B cell (primary cell): ENCODE measurements around the gene PREP. TPM values are rescaled to one million over a fixed set of nuclear protein-coding genes. Genes with fewer than 3 reads are reported as not detected.

Experiments
- ATAC-seq: fragments of 200-7000 bp; cut with Tn5 transposase; one replicate; pipeline ENCODE4 v1.10.0; 2021; ENCODE audit warnings: low read depth, mild to moderate bottlenecking, moderate number of reproducible peaks, moderate library complexity
- CTCF ChIA-PET: fragments of 350-600 bp; sonication (Branson Sonifier 250); formaldehyde crosslinking; loops from one replicate; lab custom pipeline; 2021; ENCODE audit warnings: antibody characterized with exemption, inconsistent platforms; lab: Charles Lee
- POLR2A ChIA-PET: fragments of 350-600 bp; sonication (Branson Sonifier 250); formaldehyde crosslinking; loops from one replicate; lab custom pipeline; 2021; ENCODE audit warnings: antibody characterized with exemption; lab: Charles Lee
- DNase-seq: peaks from one replicate; pipeline ENCODE4 v3.0.0; 2013
- H2AFZ ChIP-seq: 2 replicates; pipeline ENCODE4 v1.6.1; 2012; ENCODE audit warnings: mild to moderate bottlenecking, low read depth, low read length; ENCODE audit not compliant: insufficient read depth, poor library complexity, severe bottlenecking
- H3K27ac ChIP-seq, 2 donors: 1 replicate in 1 of 2; 2 replicates in 1 of 2; pipeline ENCODE4 v1.5.1; 2012 to 2013; ENCODE audit warnings: low read length in 2 of 2, mild to moderate bottlenecking in 2 of 2, moderate library complexity in 1 of 2
- H3K27me3 ChIP-seq, 4 experiments: fragments of 200-600 bp in 1 of 4; sonication (generic) in 1 of 4; replicated peaks in 1 of 4; 1 replicate in 2 of 4; 2 replicates in 2 of 4; pipeline versions ENCODE4 v1.6.1 to v1.7.0; 2013 to 2016; ENCODE audit warnings: low read length in 3 of 4, mild to moderate bottlenecking in 2 of 4, mixed read lengths in 1 of 4, moderate library complexity in 1 of 4; ENCODE audit not compliant: insufficient read depth in 4 of 4, control insufficient read depth in 3 of 4; ENCODE audit errors: control extremely low read depth in 1 of 4
- H3K36me3 ChIP-seq, 2 experiments: replicated peaks in 1 of 2; 1 replicate in 1 of 2; 2 replicates in 1 of 2; pipeline versions ENCODE4 v1.6.1 to v1.7.1; 2013; ENCODE audit warnings: low read length in 1 of 2; ENCODE audit not compliant: insufficient read depth in 2 of 2, control insufficient read depth in 1 of 2; ENCODE audit errors: control extremely low read depth in 1 of 2, extremely low read depth in 1 of 2
- H3K4me1 ChIP-seq, 2 donors: fragments of 200-600 bp in 1 of 2; sonication (generic) in 1 of 2; 1 replicate in 1 of 2; 2 replicates in 1 of 2; pipeline versions ENCODE4 v1.5.1 to v1.6.1; 2013 to 2017; ENCODE audit warnings: low read length in 2 of 2; ENCODE audit not compliant: control insufficient read depth in 2 of 2, insufficient read depth in 2 of 2
- H3K4me2 ChIP-seq: replicated peaks from 2 replicates; pipeline ENCODE3; 2012; ENCODE audit warnings: mild to moderate bottlenecking, low read depth, low read length; ENCODE audit not compliant: poor library complexity, severe bottlenecking
- H3K4me3 ChIP-seq, 5 experiments: fragments of 200-600 bp in 1 of 5; sonication (generic) in 1 of 5; 1 replicate in 3 of 5; 2 replicates in 2 of 5; pipeline versions ENCODE4 v1.5.1 to v1.7.0; 2011 to 2016; ENCODE audit warnings: low read length in 4 of 5, mild to moderate bottlenecking in 4 of 5, low read depth in 2 of 5, control low read depth in 1 of 5, moderate library complexity in 1 of 5; ENCODE audit not compliant: insufficient read depth in 1 of 5; ENCODE audit errors: control extremely low read depth in 1 of 5, extremely low read depth in 1 of 5
- H3K79me2 ChIP-seq: fragments of 200-600 bp; sonication (generic); one replicate; pipeline ENCODE4 v1.6.0; 2016; ENCODE audit warnings: low read length; ENCODE audit not compliant: control insufficient read depth, insufficient read depth
- H3K9ac ChIP-seq: fragments of 200-600 bp; sonication (generic); 2 replicates; pipeline ENCODE4 v1.6.1; 2017; ENCODE audit warnings: mild to moderate bottlenecking, low read length, moderate library complexity
- H3K9me3 ChIP-seq, 3 donors: one replicate each; pipeline versions ENCODE4 v1.6.1 to v1.7.1; 2013; ENCODE audit warnings: low read length in 2 of 3; ENCODE audit not compliant: control insufficient read depth in 2 of 3, insufficient read depth in 1 of 3; ENCODE audit errors: control extremely low read depth in 1 of 3
- H4K20me1 ChIP-seq: 2 replicates; pipeline ENCODE4 v1.6.0; 2012; ENCODE audit warnings: mild to moderate bottlenecking, low read length; ENCODE audit not compliant: insufficient read depth, control insufficient read depth, poor library complexity, severe bottlenecking
- H3K27ac Mint-ChIP-seq: one replicate; pipeline ENCODE4 v1.8.0; 2021; ENCODE audit warnings: mixed read lengths
- H3K27me3 Mint-ChIP-seq: one replicate; pipeline ENCODE4 v1.8.0; 2021; ENCODE audit warnings: mixed read lengths
- H3K4me1 Mint-ChIP-seq: one replicate; pipeline ENCODE4 v1.8.0; 2021; ENCODE audit warnings: mixed read lengths
- H3K4me3 Mint-ChIP-seq: one replicate; pipeline ENCODE4 v1.8.0; 2021; ENCODE audit warnings: mixed read lengths
- H3K9me3 Mint-ChIP-seq: one replicate; pipeline ENCODE4 v1.8.0; 2022; ENCODE audit warnings: mixed read lengths; ENCODE audit not compliant: insufficient read depth
- EZH2 ChIP-seq: IDR thresholded peaks from 2 replicates; pipeline ENCODE4 v1.6.1; 2012; ENCODE audit warnings: borderline replicate concordance, low read depth, mild to moderate bottlenecking, moderate library complexity, low read length; ENCODE audit not compliant: insufficient read depth, poor library complexity, severe bottlenecking
- WGBS: methylation state at CpG from one replicate; pipeline ENCODE4 v1.1.5; 2013; ENCODE audit warnings: missing lambda C conversion rate; ENCODE audit not compliant: insufficient coverage; 5-methylcytosine and 5-hydroxymethylcytosine counted together
- intact Hi-C: fragments of 100-400 bp; cut with micrococcal nuclease; formaldehyde crosslinking; loops from one replicate; pipeline ENCODE4 v1.10.0; 2022
- polyA plus RNA-seq: library from polyadenylated mRNA; depleted of rRNA; stranded (reverse); fragments of >200 nt; gene quantifications from 2 replicates; pipeline ENCODE4 v1.2.3, GENCODE V29; 2012
- total RNA-seq, 2 donors: library from RNA; stranded (reverse); fragments of 120-200 nt in 1 of 2; gene quantifications; 1 replicate in 1 of 2; 2 replicates in 1 of 2; pipeline versions ENCODE4 v1.2.3 to v1.2.4, GENCODE V29; 2013 to 2022
- TF ChIP-seq, protein P1 (sequence below): fragments of 200-600 bp; IDR thresholded peaks from one replicate; pipeline ENCODE4 v1.8.0; 2022; ENCODE audit warnings: antibody characterized with exemption, mild to moderate bottlenecking

The PREP gene
- total and polyA plus RNA-seq, 2 donors (not counting 1 experiment from before 2014, with no cell fraction given), result 12.2 to 27.0 TPM

GRCh38 chr6:105313211-105313610 is 89.7 kb downstream of the PREP start:
- CTCF ChIA-PET, result no interaction called here
- no peaks in the 10 kb centered on the region for H3K27me3 Mint-ChIP-seq
- no CpG with 5 or more reads among the region's 4 CpGs for WGBS
- no peaks in the 10 kb centered on the region for H3K27me3 ChIP-seq
- H3K4me1 Mint-ChIP-seq, result no peaks in the 10 kb centered on the region
- H3K9me3 Mint-ChIP-seq, result no peaks in the 10 kb centered on the region
- no peak overlapping the region for H3K27ac Mint-ChIP-seq
- DNase-seq, result no peak
- H3K4me3 Mint-ChIP-seq, result no peak overlapping the region
- TF ChIP-seq, protein P1, sequence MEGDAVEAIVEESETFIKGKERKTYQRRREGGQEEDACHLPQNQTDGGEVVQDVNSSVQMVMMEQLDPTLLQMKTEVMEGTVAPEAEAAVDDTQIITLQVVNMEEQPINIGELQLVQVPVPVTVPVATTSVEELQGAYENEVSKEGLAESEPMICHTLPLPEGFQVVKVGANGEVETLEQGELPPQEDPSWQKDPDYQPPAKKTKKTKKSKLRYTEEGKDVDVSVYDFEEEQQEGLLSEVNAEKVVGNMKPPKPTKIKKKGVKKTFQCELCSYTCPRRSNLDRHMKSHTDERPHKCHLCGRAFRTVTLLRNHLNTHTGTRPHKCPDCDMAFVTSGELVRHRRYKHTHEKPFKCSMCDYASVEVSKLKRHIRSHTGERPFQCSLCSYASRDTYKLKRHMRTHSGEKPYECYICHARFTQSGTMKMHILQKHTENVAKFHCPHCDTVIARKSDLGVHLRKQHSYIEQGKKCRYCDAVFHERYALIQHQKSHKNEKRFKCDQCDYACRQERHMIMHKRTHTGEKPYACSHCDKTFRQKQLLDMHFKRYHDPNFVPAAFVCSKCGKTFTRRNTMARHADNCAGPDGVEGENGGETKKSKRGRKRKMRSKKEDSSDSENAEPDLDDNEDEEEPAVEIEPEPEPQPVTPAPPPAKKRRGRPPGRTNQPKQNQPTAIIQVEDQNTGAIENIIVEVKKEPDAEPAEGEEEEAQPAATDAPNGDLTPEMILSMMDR, result no peak
- TF ChIP-seq EZH2, result no peak
- POLR2A ChIA-PET, result no interaction called here
- H3K9me3 ChIP-seq, result no peaks in the 10 kb centered on the region
- H3K36me3 ChIP-seq, result peaks cover 0 to 21% of the 10 kb centered on the region in 2 experiments
- no peak overlapping the region for H3K4me2 ChIP-seq
- no peak overlapping the region for H3K9ac ChIP-seq
- no peak overlapping the region for H3K4me3 ChIP-seq
- H3K4me1 ChIP-seq, result no peaks in the 10 kb centered on the region
- ATAC-seq, result no peak
- H3K27ac ChIP-seq, result no peak overlapping the region
- H2AFZ ChIP-seq, result no peak overlapping the region
- intact Hi-C loops, result no loop called here
- H3K79me2 ChIP-seq, result no peaks in the 10 kb centered on the region
- H4K20me1 ChIP-seq, result no peaks in the 10 kb centered on the region

- Histone ChIP-seq H3K36me3 (peaks cover 0 to 12% of the 10 kb centered on the region in 2 experiments), H4K20me1 (no peaks in the 10 kb centered on the region), H3K4me3 (no peak overlapping the region), H3K4me1 (no peaks in the 10 kb centered on the region), H3K27ac (no peak overlapping the region), H3K27me3 (no peaks in the 10 kb centered on the region), H3K79me2 (no peaks in the 10 kb centered on the region), H3K9me3 (no peaks in the 10 kb centered on the region), H3K9ac (no peak overlapping the region), H2AFZ (no peak overlapping the region), H3K4me2 (no peak overlapping the region)
- intact Hi-C loops, result no loop called here
- no peak for ATAC-seq
- Mint-ChIP-seq H3K4me1 (no peaks in the 10 kb centered on the region), H3K4me3 (no peak overlapping the region), H3K9me3 (no peaks in the 10 kb centered on the region), H3K27ac (no peak overlapping the region), H3K27me3 (no peaks in the 10 kb centered on the region)
- ChIA-PET CTCF (no interaction called here), POLR2A (no interaction called here)
- no peak for DNase-seq
- WGBS, result 94% methylated on average over 3 of the region's 3 CpGs
- no peak for TF ChIP-seq EZH2
- TF ChIP-seq, protein P1, result no peak
These were observed 91.9 kb downstream of the PREP start for GRCh38 chr6:105310947-105311346.
